ENCODE data around the gene KRT16. TPM values are rescaled to one million over a fixed set of nuclear protein-coding genes. Genes with fewer than 3 reads are reported as not detected.

Gene KRT16
- total RNA-seq, 1 donor = 4.3 TPM

DNA sequence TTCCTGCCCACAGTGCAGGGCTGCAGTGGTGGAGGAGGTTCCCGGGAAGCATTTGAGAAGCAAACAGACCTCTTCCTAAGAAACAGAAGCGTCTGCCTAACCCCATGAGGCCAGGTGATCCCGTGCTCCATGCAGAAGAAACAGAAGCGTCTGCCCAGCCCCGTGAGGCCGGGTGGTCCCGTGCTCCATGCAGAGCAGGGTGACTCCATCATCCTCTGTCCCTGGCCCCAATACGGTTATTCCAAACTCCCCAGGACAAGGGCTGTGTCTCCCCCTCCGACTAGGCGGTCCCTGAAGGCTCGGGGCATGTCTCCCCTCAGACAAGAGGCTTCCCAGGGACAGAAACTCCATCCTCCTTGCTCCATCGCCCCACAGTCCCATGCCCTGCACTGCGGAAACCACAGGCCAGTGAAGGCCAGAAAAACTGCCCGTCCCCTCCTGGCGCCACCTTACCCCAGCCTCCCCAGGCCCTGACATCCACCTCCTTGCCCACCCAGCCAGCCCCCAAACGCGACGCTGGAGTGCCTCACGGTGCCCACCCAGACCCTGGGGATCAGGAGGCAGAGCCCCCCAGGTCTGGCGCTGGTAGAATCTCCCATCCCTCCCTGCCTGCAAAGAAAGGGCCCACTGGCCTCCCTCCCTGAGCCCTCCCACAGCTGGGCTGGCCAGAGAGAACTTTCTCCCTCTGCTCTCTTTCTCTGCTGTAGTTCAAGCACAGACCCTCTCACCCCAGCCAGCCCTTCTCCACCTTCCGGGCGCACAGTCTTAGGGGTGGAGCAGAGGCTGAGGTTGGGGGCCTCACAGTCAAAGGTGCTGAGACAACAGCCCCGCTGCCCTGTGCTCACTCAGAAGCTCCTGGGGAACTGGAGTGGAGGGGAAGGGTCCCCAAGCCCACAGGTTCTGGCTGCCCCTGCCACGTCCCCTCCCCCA, 42.4 kb upstream of the KRT16 start:
- Histone ChIP-seq H3K4me2 (ENCODE audit: insufficient read depth, low read length) (no peak overlapping the region), H3K27me3 (ENCODE audit: insufficient read depth, low read length) (no peaks in the 10 kb centered on the region), H3K9me3 (ENCODE audit: low read depth, low read length) (no peaks in the 10 kb centered on the region), H3K36me3 (ENCODE audit: insufficient read depth, low read length) (no peaks in the 10 kb centered on the region), H3K4me3 (ENCODE audit: insufficient read depth, low read length) (no peak overlapping the region), H4K20me1 (ENCODE audit: insufficient read depth, low read length) (no peaks in the 10 kb centered on the region), H3K4me1 (ENCODE audit: insufficient read depth, low read length) (no peaks in the 10 kb centered on the region), H3K27ac (ENCODE audit: low read depth, low read length) (no peak overlapping the region), H2AFZ (ENCODE audit: low read length) (no peak overlapping the region), H3K79me2 (ENCODE audit: insufficient read depth, low read length) (no peaks in the 10 kb centered on the region)
- TF ChIP-seq, protein P1, sequence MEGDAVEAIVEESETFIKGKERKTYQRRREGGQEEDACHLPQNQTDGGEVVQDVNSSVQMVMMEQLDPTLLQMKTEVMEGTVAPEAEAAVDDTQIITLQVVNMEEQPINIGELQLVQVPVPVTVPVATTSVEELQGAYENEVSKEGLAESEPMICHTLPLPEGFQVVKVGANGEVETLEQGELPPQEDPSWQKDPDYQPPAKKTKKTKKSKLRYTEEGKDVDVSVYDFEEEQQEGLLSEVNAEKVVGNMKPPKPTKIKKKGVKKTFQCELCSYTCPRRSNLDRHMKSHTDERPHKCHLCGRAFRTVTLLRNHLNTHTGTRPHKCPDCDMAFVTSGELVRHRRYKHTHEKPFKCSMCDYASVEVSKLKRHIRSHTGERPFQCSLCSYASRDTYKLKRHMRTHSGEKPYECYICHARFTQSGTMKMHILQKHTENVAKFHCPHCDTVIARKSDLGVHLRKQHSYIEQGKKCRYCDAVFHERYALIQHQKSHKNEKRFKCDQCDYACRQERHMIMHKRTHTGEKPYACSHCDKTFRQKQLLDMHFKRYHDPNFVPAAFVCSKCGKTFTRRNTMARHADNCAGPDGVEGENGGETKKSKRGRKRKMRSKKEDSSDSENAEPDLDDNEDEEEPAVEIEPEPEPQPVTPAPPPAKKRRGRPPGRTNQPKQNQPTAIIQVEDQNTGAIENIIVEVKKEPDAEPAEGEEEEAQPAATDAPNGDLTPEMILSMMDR (IDR thresholded peaks at IDR 0.05; ENCODE audit: extremely low read depth, low read depth, low read length) = no peak
- peak; percentile 29 for DNase-seq (ENCODE audit: insufficient read length, low spot score, missing footprints)

DNA sequence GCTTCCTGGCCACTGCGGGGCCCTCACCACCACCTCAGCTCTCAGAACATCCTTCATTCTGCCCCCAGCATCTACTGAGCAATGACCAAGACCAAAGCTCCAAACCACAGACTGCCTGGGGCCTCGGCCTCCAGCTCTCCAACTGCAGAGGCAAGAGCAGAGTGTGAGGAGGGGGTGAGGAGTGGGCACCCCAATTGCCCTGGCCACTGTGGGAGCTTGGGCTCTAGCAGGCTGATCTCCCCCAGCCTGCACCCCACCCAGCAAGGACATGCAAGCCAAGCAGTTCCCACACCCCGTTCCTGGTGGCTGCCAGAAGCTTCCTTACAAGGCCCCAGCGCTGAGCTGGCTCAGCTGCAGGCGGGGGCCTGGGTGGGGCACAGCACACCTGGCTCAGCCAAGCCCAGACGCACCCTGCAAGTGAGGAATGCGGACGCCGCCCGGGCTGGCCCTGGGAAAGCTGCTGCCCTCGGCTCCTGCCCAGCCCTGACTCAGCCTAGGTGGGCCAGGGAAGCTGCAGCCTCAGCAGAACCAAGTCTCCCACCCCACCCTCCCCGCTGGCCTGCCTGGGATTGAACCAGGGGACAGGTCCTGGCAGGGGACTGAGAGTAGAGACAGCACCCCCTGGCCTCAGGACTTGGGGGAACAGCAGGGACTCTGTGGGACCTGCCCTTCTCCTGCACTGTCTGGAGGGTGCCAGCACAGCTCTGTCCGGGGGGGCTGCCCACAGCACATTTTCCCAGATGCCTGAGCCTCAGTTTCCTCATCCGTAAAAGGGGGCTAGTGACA, 41.5 kb upstream of the KRT16 start:
- TF ChIP-seq, protein P1 (IDR thresholded peaks at IDR 0.05; ENCODE audit: extremely low read depth, low read depth, low read length) = no peak
- Histone ChIP-seq H3K4me2 (ENCODE audit: insufficient read depth, low read length) (no peak overlapping the region), H4K20me1 (ENCODE audit: insufficient read depth, low read length) (no peaks in the 10 kb centered on the region), H2AFZ (ENCODE audit: low read length) (no peak overlapping the region), H3K4me3 (ENCODE audit: insufficient read depth, low read length) (no peak overlapping the region), H3K27me3 (ENCODE audit: insufficient read depth, low read length) (no peaks in the 10 kb centered on the region), H3K79me2 (ENCODE audit: insufficient read depth, low read length) (no peaks in the 10 kb centered on the region), H3K4me1 (ENCODE audit: insufficient read depth, low read length) (no peaks in the 10 kb centered on the region), H3K9me3 (ENCODE audit: low read depth, low read length) (no peaks in the 10 kb centered on the region), H3K27ac (ENCODE audit: low read depth, low read length) (no peak overlapping the region), H3K36me3 (ENCODE audit: insufficient read depth, low read length) (no peaks in the 10 kb centered on the region)
- DNase-seq (ENCODE audit: insufficient read length, low spot score, missing footprints) = peak; percentile 82

DNA sequence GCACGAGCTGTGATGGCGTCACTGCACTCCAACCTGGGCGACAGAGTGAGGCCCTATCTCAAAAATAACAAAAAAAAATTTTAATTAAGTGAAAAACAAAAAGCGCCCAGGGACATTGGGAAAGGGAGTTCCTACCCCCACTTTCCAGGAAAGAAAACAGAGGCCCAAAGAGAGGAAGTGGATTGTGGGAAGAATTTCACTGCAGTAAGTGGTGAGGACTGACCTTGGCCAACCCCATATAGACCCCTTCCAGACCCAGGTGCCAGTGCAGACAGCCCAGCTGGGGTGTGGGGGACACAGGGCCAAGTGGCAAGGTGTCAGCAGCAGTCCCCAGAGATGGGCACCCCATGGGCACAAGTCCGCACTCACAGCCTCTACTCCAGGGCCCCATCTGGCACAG, 40.9 kb upstream of the KRT16 start:
- H2AFZ ChIP-seq (ENCODE audit: low read length) = no peak overlapping the region
- H3K27me3 ChIP-seq (ENCODE audit: insufficient read depth, low read length) = no peaks in the 10 kb centered on the region
- no peaks in the 10 kb centered on the region for H3K36me3 ChIP-seq (ENCODE audit: insufficient read depth, low read length)
- H4K20me1 ChIP-seq (ENCODE audit: insufficient read depth, low read length) = no peaks in the 10 kb centered on the region
- H3K4me1 ChIP-seq (ENCODE audit: insufficient read depth, low read length) = peaks cover 4% of the 10 kb centered on the region
- H3K4me2 ChIP-seq (ENCODE audit: insufficient read depth, low read length) = no peak overlapping the region
- H3K79me2 ChIP-seq (ENCODE audit: insufficient read depth, low read length) = no peaks in the 10 kb centered on the region
- no peak overlapping the region for H3K27ac ChIP-seq (ENCODE audit: low read depth, low read length)
- H3K4me3 ChIP-seq (ENCODE audit: insufficient read depth, low read length) = no peak overlapping the region
- no peak for DNase-seq (ENCODE audit: insufficient read length, low spot score, missing footprints)
- no peaks in the 10 kb centered on the region for H3K9me3 ChIP-seq (ENCODE audit: low read depth, low read length)
- TF ChIP-seq, protein P1 (IDR thresholded peaks at IDR 0.05; ENCODE audit: extremely low read depth, low read depth, low read length) = no peak

Measured in osteoblast (primary cell).